WTC11 (cell line): ENCODE results near the gene PSG6. TPM values are rescaled to one million over a fixed set of nuclear protein-coding genes. Genes with fewer than 3 reads are reported as not detected.
"Not testable (repeated sequence)": the region's sequence is repeated elsewhere in the genome, so short reads cannot be mapped to it uniquely, and the experiment has no call there.

ENCODE experiments used
- ATAC-seq: fragments of 200-7000 bp; cut with Tn5 transposase; 2 replicates; pipeline ENCODE4 v1.10.0; 2021; ENCODE audit warnings: mild to moderate bottlenecking, moderate library complexity
- Bru-seq: library from RNA; stranded (reverse); fragments of 400-500 nt; gene quantifications from one replicate; lab custom pipeline; 2021; lab: Mats Ljungman, UMichigan
- CTCF ChIA-PET: fragments of 300-600 bp; sonication (Branson Sonifier 250); formaldehyde crosslinking; loops from one replicate; lab custom pipeline; 2021; ENCODE audit warnings: antibody characterized with exemption; lab: Charles Lee
- POLR2A ChIA-PET: fragments of 350-600 bp; sonication (Branson Sonifier 250); formaldehyde crosslinking; loops from one replicate; lab custom pipeline; 2021; ENCODE audit warnings: antibody characterized with exemption; lab: Charles Lee
- DNase-seq: peaks from one replicate; pipeline ENCODE4 v3.0.0; 2021; ENCODE audit warnings: low spot score
- H3K27ac Mint-ChIP-seq: 2 replicates; pipeline ENCODE4 v1.8.0; 2021; ENCODE audit warnings: mixed read lengths
- H3K27me3 Mint-ChIP-seq: 2 replicates; pipeline ENCODE4 v1.8.0; 2021; ENCODE audit warnings: low read depth, mild to moderate bottlenecking, moderate library complexity, mixed read lengths
- H3K36me3 Mint-ChIP-seq: 2 replicates; pipeline ENCODE4 v1.8.0; 2021; ENCODE audit warnings: mixed read lengths
- H3K4me1 Mint-ChIP-seq: 2 replicates; pipeline ENCODE4 v1.8.0; 2022; ENCODE audit warnings: mixed read lengths
- H3K4me3 Mint-ChIP-seq: 2 replicates; pipeline ENCODE4 v1.8.0; 2021; ENCODE audit warnings: mild to moderate bottlenecking, moderate library complexity, mixed read lengths
- H3K9me3 Mint-ChIP-seq: 2 replicates; pipeline ENCODE4 v1.8.0; 2021; ENCODE audit warnings: mixed read lengths
- ARID4B ChIP-seq: sonication (generic); formaldehyde crosslinking; IDR thresholded peaks from 2 replicates; pipeline ENCODE4 v1.8.0; 2023; ENCODE audit warnings: missing genetic modification reagents, mild to moderate bottlenecking, borderline replicate concordance
- ATF3 ChIP-seq: sonication (generic); formaldehyde crosslinking; conservative IDR thresholded peaks from 2 replicates; pipeline ENCODE4 v1.8.1; 2022; ENCODE audit warnings: mild to moderate bottlenecking, missing genetic modification reagents
- CREM ChIP-seq: sonication (generic); formaldehyde crosslinking; IDR thresholded peaks from 2 replicates; pipeline ENCODE4 v1.8.1; 2022; ENCODE audit warnings: mild to moderate bottlenecking, missing genetic modification reagents, moderate library complexity
- CTCF ChIP-seq: fragments of 200-600 bp; IDR thresholded peaks from 2 replicates; pipeline ENCODE4 v1.8.0; 2022; ENCODE audit warnings: antibody characterized with exemption
- GABPB1 ChIP-seq: sonication (generic); formaldehyde crosslinking; IDR thresholded peaks from 2 replicates; pipeline ENCODE4 v1.8.1; 2023; ENCODE audit warnings: mild to moderate bottlenecking, missing genetic modification reagents
- IRF2 ChIP-seq: sonication (generic); formaldehyde crosslinking; IDR thresholded peaks from 2 replicates; pipeline ENCODE4 v1.8.0; 2022; ENCODE audit warnings: low read depth, missing genetic modification reagents, borderline replicate concordance
- JAZF1 ChIP-seq: fragments of 250-450 bp; sonication (Bioruptor Pico); IDR thresholded peaks from 2 replicates; pipeline ENCODE4 v1.9.0; 2021; ENCODE audit warnings: moderate library complexity, mild to moderate bottlenecking, inconsistent platforms
- JUN ChIP-seq: sonication (generic); formaldehyde crosslinking; IDR thresholded peaks from 2 replicates; pipeline ENCODE4 v1.8.0; 2023; ENCODE audit warnings: mild to moderate bottlenecking, missing genetic modification reagents
- NFE2L1 ChIP-seq: sonication (generic); formaldehyde crosslinking; IDR thresholded peaks from 2 replicates; pipeline ENCODE4 v1.8.1; 2023; ENCODE audit warnings: missing genetic modification reagents
- NR1H2 ChIP-seq: sonication (generic); formaldehyde crosslinking; IDR thresholded peaks from 2 replicates; pipeline ENCODE4 v1.9.0; 2021; ENCODE audit warnings: mild to moderate bottlenecking, moderate library complexity, missing genetic modification reagents
- NR2C2 ChIP-seq: sonication (generic); formaldehyde crosslinking; IDR thresholded peaks from 2 replicates; pipeline ENCODE4 v1.8.0; 2022; ENCODE audit warnings: mild to moderate bottlenecking, missing genetic modification reagents
- NR3C1 ChIP-seq: sonication (generic); formaldehyde crosslinking; conservative IDR thresholded peaks from 2 replicates; pipeline ENCODE4 v1.8.1; 2023; ENCODE audit warnings: low read depth, mild to moderate bottlenecking, missing genetic modification reagents
- SMAD4 ChIP-seq: sonication (generic); formaldehyde crosslinking; IDR thresholded peaks from 2 replicates; pipeline ENCODE4 v1.8.0; 2022; ENCODE audit warnings: mild to moderate bottlenecking, missing genetic modification reagents
- SOX15 ChIP-seq: fragments of 250-450 bp; sonication (Bioruptor Pico); IDR thresholded peaks from 2 replicates; pipeline ENCODE4 v1.9.0; 2021; ENCODE audit warnings: mild to moderate bottlenecking
- TEAD4 ChIP-seq: sonication (generic); formaldehyde crosslinking; IDR thresholded peaks from 2 replicates; pipeline ENCODE4 v1.8.0; 2022; ENCODE audit warnings: mild to moderate bottlenecking, missing genetic modification reagents
- TP53 ChIP-seq: sonication (generic); formaldehyde crosslinking; IDR thresholded peaks from 2 replicates; pipeline ENCODE4 v1.8.1; 2023; ENCODE audit warnings: mild to moderate bottlenecking, missing genetic modification reagents
- ZBTB21 ChIP-seq: sonication (generic); formaldehyde crosslinking; IDR thresholded peaks from 2 replicates; pipeline ENCODE4 v1.8.1; 2023; ENCODE audit warnings: mild to moderate bottlenecking, missing genetic modification reagents, borderline replicate concordance
- ZNF121 ChIP-seq: sonication (generic); formaldehyde crosslinking; IDR thresholded peaks from 2 replicates; pipeline ENCODE4 v1.8.0; 2023; ENCODE audit warnings: missing genetic modification reagents
- ZNF396 ChIP-seq: fragments of 250-450 bp; sonication (Bioruptor Pico); IDR thresholded peaks from 2 replicates; pipeline ENCODE4 v1.8.0; 2021; ENCODE audit warnings: mild to moderate bottlenecking, moderate library complexity, borderline replicate concordance
- ZNF416 ChIP-seq: fragments of 250-450 bp; sonication (Bioruptor Pico); IDR thresholded peaks from 2 replicates; pipeline ENCODE4 v1.9.0; 2021; ENCODE audit warnings: mild to moderate bottlenecking, inconsistent platforms
- ZNF532 ChIP-seq: fragments of 250-450 bp; sonication (Bioruptor Pico); IDR thresholded peaks from 2 replicates; pipeline ENCODE4 v1.9.0; 2021; ENCODE audit warnings: mild to moderate bottlenecking, borderline replicate concordance
- long read RNA-seq, 3 experiments: library from RNA in 1 of 3; library from capped mRNA in 1 of 3; library from polyadenylated mRNA in 1 of 3; unstranded in 2 of 3; stranded (forward) in 1 of 3; transcript quantifications; one replicate each; pipeline ENCODE4 v2.0.0, GENCODE V29; 2021
- total RNA-seq: library from RNA; stranded (reverse); gene quantifications from 3 replicates; pipeline ENCODE4 v1.2.3, GENCODE V29; 2021
- TF ChIP-seq, protein P1 (sequence below): sonication (generic); formaldehyde crosslinking; IDR thresholded peaks from 2 replicates; pipeline ENCODE4 v1.8.0; 2023; ENCODE audit warnings: missing genetic modification reagents

PSG6 gene
- not detected in 3 replicates for total RNA-seq
- Bru-seq, nascent RNA = not detected
- long read RNA-seq, experiment 1 = 0 reads
- long read RNA-seq, experiment 2 = 0 reads
- long read RNA-seq, experiment 3 = 0 reads

DNA sequence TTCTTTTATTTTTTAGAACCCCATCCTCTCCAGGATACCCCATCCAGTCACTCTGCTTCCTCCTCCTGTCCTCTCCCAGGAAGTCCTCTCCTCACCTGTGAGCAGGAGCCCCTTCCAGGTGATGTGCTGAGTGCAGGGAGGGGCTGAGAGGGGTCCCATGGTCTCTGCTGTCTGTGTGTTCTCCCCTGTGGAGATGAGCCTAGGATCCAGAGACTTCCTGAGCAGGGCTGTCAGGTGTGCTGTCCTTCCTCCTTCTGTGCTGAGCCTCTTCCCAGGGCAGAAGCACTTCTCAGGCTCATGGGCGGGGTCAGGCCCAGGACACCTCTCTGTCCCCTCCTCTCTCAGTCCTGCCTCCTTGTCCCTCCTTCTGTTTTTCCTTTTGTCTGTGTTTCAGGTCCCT is at the start of gene PSG6:
Gene PSG6 (minus strand): TSS at position 261 of the 400 bp plus-strand sequence. CDS start 102 bp downstream, at position 159.
- H3K4me1 Mint-ChIP-seq, DNase-seq, H3K4me3 Mint-ChIP-seq, H3K36me3 Mint-ChIP-seq, ATAC-seq, CTCF ChIA-PET, H3K27me3 Mint-ChIP-seq, H3K27ac Mint-ChIP-seq: not testable (repeated sequence)
- POLR2A ChIA-PET = interaction anchor here (0.7 kb wide), 1 partner anchor 98 kb away, joined by 5 read pairs; no protein-coding TSS in a partner anchor
- peaks cover 23% of the 10 kb centered on the region for H3K9me3 Mint-ChIP-seq

GRCh38 chr19:42965176-42965575 is 47.5 kb upstream of the PSG6 start:
- Mint-ChIP-seq H3K4me3 (no peak overlapping the region), H3K27me3 (peaks cover 10% of the 10 kb centered on the region), H3K27ac (no peak overlapping the region), H3K9me3 (peaks cover 59% of the 10 kb centered on the region), H3K4me1 (no peaks in the 10 kb centered on the region)
- CTCF ChIA-PET = no interaction called here
- ATAC-seq = no peak
- TF ChIP-seq JAZF1 (CRISPR knock-in tag) (no peak), SOX15 (no peak), ZNF532 (no peak), IRF2 (no peak), GABPB1 (CRISPR knock-in tag) (no peak), NR1H2 (CRISPR knock-in tag) (no peak), NR2C2 (no peak), JUN (CRISPR knock-in tag) (no peak), ATF3 (CRISPR knock-in tag) (no peak)
- TF ChIP-seq, protein P1, sequence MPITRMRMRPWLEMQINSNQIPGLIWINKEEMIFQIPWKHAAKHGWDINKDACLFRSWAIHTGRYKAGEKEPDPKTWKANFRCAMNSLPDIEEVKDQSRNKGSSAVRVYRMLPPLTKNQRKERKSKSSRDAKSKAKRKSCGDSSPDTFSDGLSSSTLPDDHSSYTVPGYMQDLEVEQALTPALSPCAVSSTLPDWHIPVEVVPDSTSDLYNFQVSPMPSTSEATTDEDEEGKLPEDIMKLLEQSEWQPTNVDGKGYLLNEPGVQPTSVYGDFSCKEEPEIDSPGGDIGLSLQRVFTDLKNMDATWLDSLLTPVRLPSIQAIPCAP (CRISPR knock-in tag) = no peak
- TF ChIP-seq, all 79 proteins: peak for 0
- peaks cover 9% of the 10 kb centered on the region for H3K36me3 Mint-ChIP-seq
- no peak for DNase-seq
- POLR2A ChIA-PET = no interaction called here

- H3K9me3 Mint-ChIP-seq = peaks cover 68% of the 10 kb centered on the region
- TF ChIP-seq ZNF396 (CRISPR knock-in tag) (no peak), ZBTB21 (CRISPR knock-in tag) (no peak), CREM (CRISPR knock-in tag) (no peak), ZNF121 (CRISPR knock-in tag) (no peak), NR3C1 (CRISPR knock-in tag) (no peak), ARID4B (CRISPR knock-in tag) (no peak), TP53 (CRISPR knock-in tag) (no peak), JUN (CRISPR knock-in tag) (no peak), SMAD4 (CRISPR knock-in tag) (no peak), NFE2L1 (CRISPR knock-in tag) (no peak), NR1H2 (CRISPR knock-in tag) (no peak), TEAD4 (CRISPR knock-in tag) (no peak), CTCF (no peak), ZNF416 (CRISPR knock-in tag) (no peak)
- TF ChIP-seq, protein P1 (CRISPR knock-in tag) = no peak
- ChIA-PET POLR2A (no interaction called here), CTCF (no interaction called here)
- H3K4me3 Mint-ChIP-seq = no peak overlapping the region
- DNase-seq (no peak), ATAC-seq (no peak)
- H3K36me3 Mint-ChIP-seq = peaks cover 14% of the 10 kb centered on the region
- no peaks in the 10 kb centered on the region for H3K4me1 Mint-ChIP-seq
- no peak overlapping the region for H3K27ac Mint-ChIP-seq
- H3K27me3 Mint-ChIP-seq = peaks cover 6% of the 10 kb centered on the region
Observed at GRCh38 chr19:42961119-42961518, 43.4 kb upstream of the PSG6 start.
